Measurements from ENCODE around the gene PTX3. TPM values are rescaled to one million over a fixed set of nuclear protein-coding genes. Genes with fewer than 3 reads are reported as not detected.

The PTX3 gene
- total RNA-seq, 2 experiments from 2014 or later = 0.10 TPM; not detected in 1

Other genes starting within 250 kb of the PTX3 start
- not detected for gene VEPH1, start 66.6 kb downstream of the PTX3 start, total RNA-seq